IPS-18a (cell line): ENCODE data around the gene CTRB1.
"Not testable (repeated sequence)": the region's sequence is repeated elsewhere in the genome, so short reads cannot be mapped to it uniquely, and the experiment has no call there.

Experiments used
- H3K27ac ChIP-seq: one replicate; pipeline ENCODE4 v1.5.1; 2013; ENCODE audit warnings: low read length
- H3K27me3 ChIP-seq: one replicate; pipeline ENCODE4 v1.6.1; 2013; ENCODE audit warnings: mild to moderate bottlenecking, low read length; ENCODE audit not compliant: control insufficient read depth, insufficient read depth
- H3K36me3 ChIP-seq: one replicate; pipeline ENCODE4 v1.6.1; 2013; ENCODE audit warnings: low read depth, low read length; ENCODE audit not compliant: control insufficient read depth
- H3K4me1 ChIP-seq: one replicate; pipeline ENCODE4 v1.6.1; 2013; ENCODE audit warnings: low read depth, low read length; ENCODE audit not compliant: control insufficient read depth
- H3K4me3 ChIP-seq: one replicate; pipeline ENCODE4 v1.5.1; 2013; ENCODE audit warnings: low read length
- H3K9ac ChIP-seq: one replicate; pipeline ENCODE4 v1.6.1; 2013; ENCODE audit warnings: mild to moderate bottlenecking, low read length, moderate library complexity
- H3K9me3 ChIP-seq: one replicate; pipeline ENCODE4 v1.6.1; 2013; ENCODE audit warnings: low read depth, low read length; ENCODE audit not compliant: control insufficient read depth

The CTRB1 gene

GRCh38 chr16:75264457-75264998 lies 45.7 kb downstream of the CTRB1 start:
- H3K9ac ChIP-seq: peak overlapping the region; percentile 82
- peak overlapping the region; percentile 90 for H3K4me3 ChIP-seq
- H3K9me3 ChIP-seq: no peaks in the 10 kb centered on the region
- no peak overlapping the region for H3K27ac ChIP-seq
- H3K36me3 ChIP-seq: no peaks in the 10 kb centered on the region
- H3K27me3 ChIP-seq: no peaks in the 10 kb centered on the region
- H3K4me1 ChIP-seq: peaks cover 15% of the 10 kb centered on the region

DNA sequence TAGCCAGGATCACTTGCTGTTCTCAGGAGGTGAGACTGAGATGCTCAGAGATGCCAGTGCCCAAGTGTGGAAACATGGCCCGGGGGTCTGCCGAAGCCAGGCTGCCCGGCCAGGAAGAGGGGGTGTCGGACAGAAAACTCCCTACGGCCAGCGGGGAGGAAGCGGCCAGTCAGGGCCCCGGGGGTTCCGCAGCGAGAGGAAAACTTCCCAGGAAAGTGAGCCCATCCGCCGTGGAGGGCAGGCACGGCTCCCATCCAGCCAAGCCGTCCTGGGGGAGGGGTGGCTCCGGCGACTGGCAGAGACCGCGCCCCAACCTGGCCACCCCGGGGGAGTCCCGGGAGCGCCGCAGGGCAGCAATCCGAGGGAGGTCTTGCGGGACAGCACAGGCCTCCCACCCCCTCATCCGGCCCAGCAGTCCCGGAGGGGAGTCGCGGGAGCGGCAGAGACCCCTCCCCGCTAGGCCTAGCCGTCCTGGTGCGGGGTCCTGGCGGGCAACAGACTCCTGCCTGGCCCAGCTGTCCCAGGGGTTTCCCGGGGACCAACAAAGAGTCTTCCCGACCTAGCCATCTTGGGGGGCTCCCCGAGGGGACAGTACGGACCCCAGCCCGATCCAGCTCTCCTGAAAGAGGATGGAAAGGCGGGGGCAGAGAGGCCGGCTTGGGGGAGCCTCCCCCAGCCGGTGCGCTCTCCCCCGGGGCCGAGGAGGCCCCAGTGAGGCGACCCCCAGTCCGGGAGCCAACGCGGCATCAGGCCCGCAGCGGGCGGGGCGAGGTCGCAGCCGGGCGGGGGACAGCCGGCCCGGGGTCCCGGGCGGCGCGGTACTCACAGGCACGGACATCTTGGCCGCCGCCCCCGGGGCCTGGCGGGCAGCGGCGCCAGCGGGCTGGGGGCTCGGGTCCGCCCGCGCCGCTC lies 46.5 kb downstream of the CTRB1 start:
- Histone ChIP-seq H3K9ac (peak overlapping the region; percentile 82), H3K4me1 (peaks cover 15% of the 10 kb centered on the region), H3K27ac (no peak overlapping the region)

GRCh38 chr16:75265911-75266701 lies 47.3 kb downstream of the CTRB1 start:
- H3K9me3 ChIP-seq: no peaks in the 10 kb centered on the region
- H3K27me3 ChIP-seq: no peaks in the 10 kb centered on the region
- H3K4me3 ChIP-seq: peak overlapping the region; percentile 90
- H3K4me1 ChIP-seq: peaks cover 13% of the 10 kb centered on the region
- no peaks in the 10 kb centered on the region for H3K36me3 ChIP-seq
- no peak overlapping the region for H3K27ac ChIP-seq
- H3K9ac ChIP-seq: peak overlapping the region; percentile 62

More for the DNA sequence above, 46.5 kb downstream of the CTRB1 start:
- H3K4me3 ChIP-seq: peak overlapping the region; percentile 90
- no peaks in the 10 kb centered on the region for H3K36me3 ChIP-seq
- no peaks in the 10 kb centered on the region for H3K9me3 ChIP-seq
- no peaks in the 10 kb centered on the region for H3K27me3 ChIP-seq

GRCh38 chr16:75266738-75267630 lies 48.2 kb downstream of the CTRB1 start:
- no peaks in the 10 kb centered on the region for H3K36me3 ChIP-seq
- H3K4me3 ChIP-seq: peak overlapping the region; percentile 90
- no peaks in the 10 kb centered on the region for H3K27me3 ChIP-seq
- H3K4me1 ChIP-seq: peaks cover 5% of the 10 kb centered on the region
- no peak overlapping the region for H3K9ac ChIP-seq
- H3K9me3 ChIP-seq: no peaks in the 10 kb centered on the region
- H3K27ac ChIP-seq: no peak overlapping the region

DNA sequence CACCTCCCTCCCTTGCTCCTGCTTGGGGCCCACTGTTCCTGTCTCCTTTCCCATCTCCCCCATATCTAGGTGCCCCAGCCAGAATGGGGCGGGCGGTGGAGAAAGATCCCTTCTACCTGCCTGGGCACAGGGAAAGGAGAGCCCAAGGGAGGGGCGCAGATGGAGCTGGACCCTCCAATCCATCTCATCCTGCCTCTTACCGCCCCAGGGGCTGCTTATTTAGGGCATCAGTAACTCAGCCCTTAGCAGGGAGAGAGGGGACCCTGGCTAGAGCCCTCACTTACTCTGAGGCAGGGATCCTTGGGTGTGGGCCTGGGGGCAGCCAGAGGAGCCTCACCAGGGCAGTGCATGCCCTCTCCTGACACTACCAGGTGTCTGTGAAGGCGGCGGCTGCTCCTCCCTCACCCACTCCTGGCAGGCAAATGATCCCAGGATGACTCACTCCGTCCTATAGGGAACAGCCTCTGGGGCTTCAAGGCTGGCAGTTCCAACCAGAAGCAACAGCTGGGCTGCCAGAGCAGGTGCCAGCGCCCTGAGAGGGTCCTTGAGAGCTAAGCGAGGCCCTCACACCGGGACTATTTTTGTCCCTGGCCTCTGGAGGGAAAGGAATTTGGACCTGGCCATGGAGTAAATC lies 49.0 kb downstream of the CTRB1 start:
- Histone ChIP-seq H3K9me3 (no peaks in the 10 kb centered on the region), H3K9ac (no peak overlapping the region), H3K4me1 (peaks cover 5% of the 10 kb centered on the region), H3K36me3 (no peaks in the 10 kb centered on the region), H3K27ac (no peak overlapping the region), H3K4me3 (no peak overlapping the region), H3K27me3 (no peaks in the 10 kb centered on the region)

DNA sequence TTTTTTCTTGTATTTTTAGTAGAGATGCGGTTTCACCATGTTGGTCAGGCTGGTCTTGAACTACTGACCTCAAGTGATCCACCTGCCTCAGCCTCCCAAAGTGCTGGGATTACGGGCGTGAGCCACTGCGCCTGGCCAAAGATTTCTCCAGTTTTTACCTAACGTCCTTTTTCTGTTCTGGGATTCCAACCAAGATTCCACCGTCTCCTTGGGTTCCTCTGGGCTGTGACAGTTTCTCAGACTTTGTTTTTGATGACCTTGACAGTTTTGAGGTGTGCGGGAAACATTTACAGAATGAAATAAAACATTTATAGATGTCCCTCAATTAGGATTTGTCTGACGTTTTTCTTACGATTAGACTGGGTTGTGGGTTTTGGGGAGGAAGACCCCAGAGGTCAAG lies 50.6 kb downstream of the CTRB1 start:
- not testable (repeated sequence) for H3K27me3 ChIP-seq

DNA sequence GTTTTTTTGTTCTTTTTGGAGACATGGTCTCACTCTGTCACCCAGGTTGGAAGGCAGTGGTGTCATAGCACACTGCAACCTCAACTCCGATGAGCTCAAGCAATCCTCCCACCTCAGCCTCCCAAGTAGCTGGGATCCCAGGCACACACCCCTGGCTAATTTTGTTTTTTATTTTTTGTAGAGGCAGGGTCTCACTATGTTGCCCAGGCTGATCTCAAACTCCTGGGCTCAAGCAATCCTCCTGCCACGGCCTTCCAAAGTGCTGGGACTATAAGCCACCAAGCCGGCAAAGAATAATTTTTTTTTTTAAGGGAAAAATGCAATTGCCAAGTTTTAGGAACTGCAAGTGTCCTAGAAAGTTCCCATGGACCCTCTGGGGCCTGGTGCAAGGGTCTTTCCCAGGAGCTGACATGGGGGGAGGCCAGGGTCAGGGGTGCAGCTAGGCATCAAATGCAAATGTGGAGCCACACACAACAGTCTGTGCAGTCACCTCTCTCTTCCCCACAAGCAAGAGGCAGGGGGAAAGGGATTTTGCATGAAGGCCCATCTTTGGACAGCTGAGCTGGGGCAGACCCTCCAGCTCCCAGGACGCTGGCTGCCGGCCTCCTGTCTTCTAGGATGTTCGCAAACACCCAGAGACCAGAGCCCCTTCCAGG lies 52.8 kb downstream of the CTRB1 start:
- H3K27me3 ChIP-seq: no peaks in the 10 kb centered on the region
- H3K27ac ChIP-seq: no peak overlapping the region
- no peak overlapping the region for H3K9ac ChIP-seq
- H3K4me1 ChIP-seq: no peaks in the 10 kb centered on the region
- H3K4me3 ChIP-seq: no peak overlapping the region
- H3K36me3 ChIP-seq: no peaks in the 10 kb centered on the region
- no peaks in the 10 kb centered on the region for H3K9me3 ChIP-seq

More for the DNA sequence above, 50.6 kb downstream of the CTRB1 start:
- not testable (repeated sequence) for H3K9me3 ChIP-seq, H3K36me3 ChIP-seq, H3K4me3 ChIP-seq, H3K27ac ChIP-seq, H3K9ac ChIP-seq, H3K4me1 ChIP-seq

DNA sequence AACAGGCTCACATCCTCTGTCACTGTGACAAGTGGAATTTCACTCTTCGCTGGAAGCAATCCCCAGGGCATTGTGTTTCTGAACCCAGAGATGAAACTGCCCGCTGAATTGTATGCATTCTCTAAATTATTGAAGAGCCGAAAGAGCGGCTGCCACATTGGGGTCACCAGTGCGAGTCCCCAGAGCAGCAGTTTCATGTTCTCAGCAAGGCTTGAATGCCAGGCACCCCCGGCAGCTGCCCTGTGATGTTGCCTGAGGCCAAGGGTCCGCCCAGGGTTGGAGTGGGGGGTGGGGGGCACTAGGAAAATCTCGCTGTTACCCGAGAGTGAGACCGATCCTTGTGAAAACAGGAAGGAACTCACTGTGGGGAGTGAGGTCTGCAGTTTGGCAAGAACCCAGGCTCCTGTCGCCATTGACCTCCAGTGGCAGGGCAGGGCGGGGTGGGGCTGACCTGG lies 53.3 kb downstream of the CTRB1 start:
- Histone ChIP-seq H3K9me3 (no peaks in the 10 kb centered on the region), H3K9ac (no peak overlapping the region), H3K27me3 (no peaks in the 10 kb centered on the region), H3K27ac (no peak overlapping the region), H3K36me3 (no peaks in the 10 kb centered on the region), H3K4me3 (no peak overlapping the region), H3K4me1 (no peaks in the 10 kb centered on the region)

- not testable (repeated sequence) for H3K27me3 ChIP-seq, H3K4me1 ChIP-seq, H3K9me3 ChIP-seq, H3K9ac ChIP-seq, H3K36me3 ChIP-seq, H3K27ac ChIP-seq, H3K4me3 ChIP-seq
Observed at GRCh38 chr16:75272629-75273028, 53.8 kb downstream of the CTRB1 start.
